ENCODE measurements around the gene PRSS53.

DNA sequence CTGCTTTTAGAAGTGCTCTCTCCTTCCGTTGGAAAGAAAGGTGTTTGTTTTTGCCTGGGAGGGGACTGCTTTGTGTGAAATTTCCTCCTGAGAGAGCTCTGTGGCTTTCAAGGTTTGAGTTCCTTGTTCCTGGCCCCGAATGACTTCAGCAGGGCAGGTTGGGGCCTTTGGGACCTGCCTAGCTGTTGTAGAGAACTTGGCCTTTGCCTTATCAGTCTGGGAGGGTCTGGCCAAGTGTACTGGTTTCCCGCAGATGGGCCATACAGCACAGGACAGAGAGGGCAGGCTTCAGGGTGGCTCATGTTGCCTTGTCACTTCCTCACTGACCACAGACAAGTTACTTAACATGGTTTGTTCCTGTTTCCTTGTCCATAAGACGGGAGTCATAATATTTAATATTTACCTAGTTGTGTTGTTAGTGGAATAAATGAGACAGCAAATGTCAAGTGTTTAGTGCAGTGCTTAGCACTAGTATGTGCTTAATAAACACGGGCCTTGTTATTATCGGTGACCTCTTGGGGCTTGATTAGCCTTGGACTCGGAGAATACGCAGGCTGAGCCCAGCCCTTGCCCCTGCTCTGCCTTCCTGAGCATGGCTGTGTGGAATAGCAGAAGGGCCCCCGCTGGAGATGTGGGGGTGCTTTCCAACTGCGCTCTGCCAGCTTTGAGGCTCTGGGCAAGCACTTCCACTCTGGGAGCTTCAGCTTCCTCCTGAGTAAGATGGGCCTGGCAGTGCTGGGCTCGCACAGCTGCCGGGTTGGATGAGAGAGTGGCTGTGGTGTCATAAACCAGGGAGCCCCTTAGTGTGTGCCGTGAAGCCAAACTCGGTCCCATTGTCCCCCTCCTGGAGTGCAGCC lies 40.2 kb upstream of the PRSS53 start:
- TF ChIP-seq POLR2AphosphoS5 (IDR thresholded peaks at IDR 0.05; ENCODE audit: low read depth, low read length), result no peak
- TF ChIP-seq POLR2A (IDR thresholded peaks at IDR 0.05; ENCODE audit: low read depth, low read length), result no peak

All from GM12891 (cell line).